Ureter (tissue), 1 donor: ENCODE data around the gene GUCY2F. TPM values are rescaled to one million over a fixed set of nuclear protein-coding genes. Genes with fewer than 3 reads are reported as not detected.

Experiments
- DNase-seq: peaks from one replicate; pipeline ENCODE4 v3.0.0-alpha.2; 2020; ENCODE audit warnings: low spot score
- total RNA-seq: library from RNA; stranded (reverse); gene quantifications from one replicate; pipeline ENCODE4 v1.2.4, GENCODE V29; 2023
- donor health status: DM: yes; HTN: yes; CAD: no.

Gene GUCY2F
- total RNA-seq, result not detected

- DNase-seq, result no peak
Observed at GRCh38 chrX:109481986-109482385, at the start of gene GUCY2F. Gene GUCY2F (minus strand): TSS chrX:109482086. CDS start chrX:109475936, 6,150 bp downstream.

GRCh38 chrX:109519001-109519400 is 37.1 kb upstream of the GUCY2F start:
- no peak for DNase-seq

- no peak for DNase-seq
Observed at GRCh38 chrX:109511113-109511512, 29.2 kb upstream of the GUCY2F start.

- no peak for DNase-seq
Observed at GRCh38 chrX:109508915-109509314, 27.0 kb upstream of the GUCY2F start.

- no peak for DNase-seq
Observed at GRCh38 chrX:109501176-109501575, 19.3 kb upstream of the GUCY2F start.

- no peak for DNase-seq
Observed at GRCh38 chrX:109498434-109498833, 16.5 kb upstream of the GUCY2F start.

GRCh38 chrX:109489174-109489573 is 7.3 kb upstream of the GUCY2F start:
- no peak for DNase-seq

GRCh38 chrX:109487640-109488039 is 5.8 kb upstream of the GUCY2F start:
- DNase-seq, result no peak

- DNase-seq, result peak; percentile 74
Observed at GRCh38 chrX:109485470-109486340, 3.8 kb upstream of the GUCY2F start.

- DNase-seq, result no peak
Observed at GRCh38 chrX:109484886-109485285, 3.0 kb upstream of the GUCY2F start.

- peak; percentile 41 for DNase-seq
Observed at GRCh38 chrX:109475174-109475891, 6.6 kb downstream of the GUCY2F start.

GRCh38 chrX:109472939-109473735 is 8.7 kb downstream of the GUCY2F start:
- DNase-seq, result no peak

GRCh38 chrX:109464231-109464630 is 17.7 kb downstream of the GUCY2F start:
- DNase-seq, result no peak

GRCh38 chrX:109463784-109464183 is 18.1 kb downstream of the GUCY2F start:
- no peak for DNase-seq

GRCh38 chrX:109448282-109448938 is 33.5 kb downstream of the GUCY2F start:
- no peak for DNase-seq

GRCh38 chrX:109441266-109441665 is 40.6 kb downstream of the GUCY2F start:
- DNase-seq, result no peak

- DNase-seq, result no peak
Observed at GRCh38 chrX:109440475-109440874, 41.4 kb downstream of the GUCY2F start.

GRCh38 chrX:109409181-109409580 is 72.7 kb downstream of the GUCY2F start:
- DNase-seq, result no peak

- DNase-seq, result no peak
Observed at GRCh38 chrX:109403922-109404321, 78.0 kb downstream of the GUCY2F start.

- DNase-seq, result no peak
Observed at GRCh38 chrX:109399831-109400230, 82.1 kb downstream of the GUCY2F start.

GRCh38 chrX:109398833-109399232 is 83.1 kb downstream of the GUCY2F start:
- DNase-seq, result no peak

- DNase-seq, result no peak
Observed at GRCh38 chrX:109398061-109398460, 83.8 kb downstream of the GUCY2F start.
